Right lung (tissue), 5 donors: ENCODE data around the gene GARIN5B. TPM values are rescaled to one million over a fixed set of nuclear protein-coding genes. Genes with fewer than 3 reads are reported as not detected.
A peak's percentile ranks its signal among the peaks of the same experiment; 100 is the strongest.

Source experiments
- DNase-seq, 2 donors: peaks; one replicate each; pipeline ENCODE4 v3.0.0-alpha.2; 2013
- polyA plus RNA-seq, 5 donors: library from polyadenylated mRNA; unstranded; fragments of 120-200 nt; gene quantifications; one replicate each; pipeline versions ENCODE4 v1.2.1 to v1.2.3, GENCODE V29; 2013; ENCODE audit warnings: inconsistent platforms in 1 of 5, low replicate concordance in 1 of 5; ENCODE audit not compliant: insufficient read length in 5 of 5, insufficient read depth in 1 of 5

Gene GARIN5B
- polyA plus RNA-seq, 5 donors, result 0.04 to 0.06 TPM; not detected in 3

DNA sequence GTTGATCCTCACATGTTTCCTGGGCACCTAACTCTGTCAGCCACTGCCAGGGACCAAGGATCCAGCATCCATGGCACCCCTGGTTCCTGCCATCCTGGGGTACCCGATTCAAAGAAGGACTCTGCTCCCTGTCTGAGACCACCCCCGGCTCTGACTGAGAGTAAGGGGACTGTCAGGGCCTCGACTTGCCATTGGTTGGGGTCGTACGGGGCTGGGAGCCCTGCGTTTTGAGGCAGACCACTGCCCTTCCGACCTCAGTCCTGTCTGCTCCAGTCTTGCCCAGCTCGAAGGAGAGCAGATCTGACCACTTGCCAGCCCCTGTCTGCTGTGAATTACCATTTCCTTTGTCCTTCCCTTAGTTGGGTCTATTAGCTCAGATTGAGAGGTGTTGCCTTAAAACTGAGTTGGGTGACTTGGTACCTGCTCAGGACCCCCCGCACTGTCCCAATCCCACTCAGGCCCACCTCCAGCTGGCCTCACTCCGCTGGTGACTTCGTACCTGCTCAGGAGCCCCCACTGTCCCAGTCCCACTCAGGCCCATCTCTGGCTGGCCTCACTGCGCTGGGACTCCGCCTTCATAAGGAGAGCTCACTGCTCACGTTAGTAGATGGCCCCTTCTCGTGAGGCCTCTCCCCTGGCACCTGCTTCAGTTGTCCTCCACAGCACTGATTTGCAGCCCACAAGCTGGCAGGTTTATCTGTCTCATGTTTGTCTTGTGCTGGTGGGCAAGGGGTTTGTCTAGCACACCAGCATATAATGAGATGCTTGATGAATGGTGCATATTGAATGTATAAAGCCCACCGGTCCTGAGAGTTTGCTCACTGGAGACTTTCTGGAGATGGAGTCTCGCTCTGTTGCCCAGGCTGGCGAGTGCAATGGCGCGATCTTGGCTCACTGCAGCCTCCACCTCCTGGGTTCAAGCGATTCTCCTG lies 26.6 kb upstream of the GARIN5B start:
- DNase-seq, result no peak

DNA sequence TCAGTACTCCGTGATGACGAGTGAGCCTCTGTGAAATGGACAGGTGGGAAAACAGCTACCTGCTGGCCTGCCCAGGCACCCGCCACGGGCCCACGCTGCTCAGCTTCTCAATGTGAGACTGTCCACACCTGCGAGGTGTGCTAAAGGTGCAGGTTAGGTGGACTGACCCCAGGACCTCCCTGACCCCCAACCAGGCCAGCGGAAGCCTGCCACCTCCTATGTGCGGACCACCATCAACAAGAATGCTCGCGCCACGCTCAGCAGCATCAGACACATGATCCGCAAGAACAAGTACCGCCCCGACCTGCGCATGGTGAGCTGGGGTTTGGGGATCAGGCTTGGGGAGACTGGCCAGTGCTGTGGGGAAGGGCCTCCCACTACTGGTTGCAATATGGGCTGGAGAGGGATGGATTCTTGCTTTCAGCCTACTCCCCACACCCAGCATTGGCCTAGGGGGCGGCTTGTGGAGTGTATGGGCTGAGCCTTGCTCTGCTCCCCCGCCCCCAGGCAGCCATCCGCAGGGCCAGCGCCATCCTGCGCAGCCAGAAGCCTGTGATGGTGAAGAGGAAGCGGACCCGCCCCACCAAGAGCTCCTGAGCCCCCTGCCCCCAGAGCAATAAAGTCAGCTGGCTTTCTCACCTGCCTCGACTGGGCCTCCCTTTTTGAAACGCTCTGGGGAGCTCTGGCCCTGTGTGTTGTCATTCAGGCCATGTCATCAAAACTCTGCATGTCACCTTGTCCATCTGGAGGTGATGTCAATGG lies 24.9 kb upstream of the GARIN5B start:
- no peak for DNase-seq

DNA sequence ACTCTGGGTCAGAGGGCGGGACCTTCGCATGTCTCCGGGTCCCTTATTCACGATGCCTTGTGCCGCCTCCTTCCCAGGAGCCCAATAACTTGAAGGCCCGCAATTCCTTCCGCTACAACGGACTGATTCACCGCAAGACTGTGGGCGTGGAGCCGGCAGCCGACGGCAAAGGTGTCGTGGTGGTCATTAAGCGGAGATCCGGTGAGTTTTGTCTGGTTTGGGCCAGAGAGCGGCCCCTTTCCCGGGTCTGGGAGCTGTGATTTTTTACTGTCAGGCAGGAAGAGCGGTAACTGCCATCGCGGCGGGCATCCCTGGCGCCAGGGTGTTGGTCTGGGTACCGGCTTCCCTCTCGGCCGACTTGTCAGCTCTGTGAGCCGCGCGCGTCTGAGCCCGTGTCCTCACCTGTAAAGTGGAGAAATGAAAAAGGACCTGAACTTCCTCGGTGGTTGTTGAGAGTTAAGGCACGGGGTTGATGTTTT lies 23.5 kb upstream of the GARIN5B start:
- DNase-seq, result no peak

GRCh38 chr19:55385724-55386492 lies 22.8 kb upstream of the GARIN5B start, which contains the start of gene RPL28:
RPL28 (plus strand) TSS chr19:55385932; CDS start chr19:55386358, 426 bp downstream.
- peak; percentile 97 to 98 for DNase-seq

GRCh38 chr19:55384920-55385723 lies 22.1 kb upstream of the GARIN5B start:
- peak; percentile 95 for DNase-seq

- DNase-seq, result no peak
These were observed 21.3 kb upstream of the GARIN5B start, which contains the start of gene TMEM238 for GRCh38 chr19:55384131-55384919. TMEM238 (minus strand) TSS chr19:55384292; CDS start chr19:55384259, 33 bp downstream.

DNA sequence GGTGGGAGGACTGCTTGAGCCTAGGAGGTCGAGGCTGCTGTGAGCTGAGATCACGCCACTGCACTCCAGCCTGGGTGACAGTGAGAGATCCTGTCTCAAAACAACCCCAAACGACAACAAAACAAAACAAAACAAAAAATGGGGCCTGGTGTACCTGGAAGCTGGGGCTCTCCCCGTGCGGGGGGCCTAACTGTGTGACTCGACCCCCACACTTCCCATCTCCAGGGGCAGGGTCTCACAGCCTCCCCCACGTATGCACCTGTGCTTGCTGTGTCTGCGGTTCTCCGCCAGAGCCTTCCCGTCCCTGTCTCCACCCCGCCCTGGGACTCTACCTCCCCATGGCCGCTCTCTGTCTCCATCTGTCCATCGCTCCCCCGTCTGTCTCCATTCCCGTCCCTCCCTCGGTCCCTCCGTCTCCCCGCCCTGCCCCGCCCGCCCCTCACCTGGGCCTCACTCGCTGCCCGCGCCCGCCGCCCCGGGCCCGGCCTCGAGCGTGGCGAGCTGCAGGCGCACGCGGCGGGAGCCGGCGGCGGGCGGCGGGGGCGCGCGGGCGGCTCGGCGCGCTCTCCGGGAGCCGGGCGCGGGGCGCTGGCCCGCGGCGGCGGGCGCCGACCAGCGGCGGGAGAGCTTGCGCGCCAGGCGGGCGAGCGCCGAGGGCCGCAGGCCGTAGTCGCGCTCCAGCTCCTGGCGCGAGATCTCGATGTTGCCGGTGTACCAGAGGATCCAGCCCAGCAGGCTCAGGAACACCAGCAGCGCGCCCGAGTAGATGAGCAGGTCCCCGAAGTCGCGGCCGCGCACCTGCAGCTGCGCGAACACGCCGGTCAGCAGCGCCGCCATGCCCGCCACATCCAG lies 20.4 kb upstream of the GARIN5B start:
- peak in 1 of 2 donors; percentile 63 for DNase-seq

GRCh38 chr19:55382522-55383054 lies 19.5 kb upstream of the GARIN5B start:
- DNase-seq, result no peak

DNA sequence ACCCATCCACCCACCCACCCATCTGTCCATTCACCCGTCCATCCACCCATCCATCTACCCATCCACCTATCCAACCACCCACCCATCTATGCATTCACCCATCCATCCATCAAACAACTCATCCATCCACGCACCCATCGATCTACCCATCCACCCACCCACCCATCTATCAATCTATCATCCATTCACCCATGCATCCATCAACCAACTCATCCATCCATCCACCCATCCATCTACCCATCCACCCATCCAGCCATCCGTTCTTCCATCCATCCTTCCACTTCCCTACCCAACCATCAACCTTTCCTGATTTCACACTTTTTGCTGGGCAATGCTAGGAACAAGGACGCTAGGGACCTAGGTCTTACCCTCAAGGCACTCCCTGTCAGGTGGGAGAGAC lies 19.0 kb upstream of the GARIN5B start:
- no peak for DNase-seq

- DNase-seq, result no peak
These were observed 16.1 kb upstream of the GARIN5B start for GRCh38 chr19:55379174-55379573.

GRCh38 chr19:55377356-55378131 lies 14.5 kb upstream of the GARIN5B start:
- DNase-seq, result no peak

DNA sequence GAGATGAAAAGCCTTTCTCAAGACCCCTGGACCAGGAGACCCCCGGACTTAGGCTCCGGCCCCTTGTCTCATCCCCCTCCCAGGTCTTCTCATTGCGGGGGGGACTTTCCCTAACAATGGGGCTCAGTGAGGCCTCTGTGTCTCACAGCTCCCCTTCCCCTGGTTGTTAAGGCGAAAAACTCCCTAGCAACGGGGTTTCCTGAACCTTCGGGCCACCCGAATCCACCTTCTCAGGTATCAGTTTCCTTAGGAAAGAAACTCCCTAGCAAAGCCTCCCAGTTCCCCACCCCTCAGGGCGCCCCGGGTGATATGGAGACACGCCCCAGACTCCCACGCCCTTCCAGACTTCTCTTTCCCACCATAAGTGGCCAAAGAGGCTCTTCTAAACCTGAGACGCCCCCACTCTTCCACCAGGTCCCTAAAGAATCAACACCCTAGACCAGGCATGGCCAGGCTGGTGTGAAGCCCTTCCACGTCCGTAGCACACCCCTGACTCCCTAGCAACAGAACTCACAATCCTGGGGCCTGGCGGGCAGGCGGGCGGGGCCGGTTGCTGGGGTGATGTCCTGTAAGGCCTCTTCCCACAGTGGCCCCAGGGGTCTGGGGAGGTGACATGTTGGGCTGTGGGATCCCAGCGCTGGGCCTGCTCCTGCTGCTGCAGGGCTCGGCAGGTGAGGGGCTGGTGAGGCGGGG lies 13.3 kb upstream of the GARIN5B start, which contains the start of gene TMEM190:
Gene TMEM190 (plus strand): TSS at position 586 of the 693 bp plus-strand sequence. CDS start 28 bp downstream, at position 614.
- no peak for DNase-seq

- peak in 1 of 2 donors; percentile 51 for DNase-seq
These were observed 11.1 kb upstream of the GARIN5B start for GRCh38 chr19:55373993-55374757.

GRCh38 chr19:55373306-55373992 lies 10.4 kb upstream of the GARIN5B start:
- DNase-seq, result no peak

DNA sequence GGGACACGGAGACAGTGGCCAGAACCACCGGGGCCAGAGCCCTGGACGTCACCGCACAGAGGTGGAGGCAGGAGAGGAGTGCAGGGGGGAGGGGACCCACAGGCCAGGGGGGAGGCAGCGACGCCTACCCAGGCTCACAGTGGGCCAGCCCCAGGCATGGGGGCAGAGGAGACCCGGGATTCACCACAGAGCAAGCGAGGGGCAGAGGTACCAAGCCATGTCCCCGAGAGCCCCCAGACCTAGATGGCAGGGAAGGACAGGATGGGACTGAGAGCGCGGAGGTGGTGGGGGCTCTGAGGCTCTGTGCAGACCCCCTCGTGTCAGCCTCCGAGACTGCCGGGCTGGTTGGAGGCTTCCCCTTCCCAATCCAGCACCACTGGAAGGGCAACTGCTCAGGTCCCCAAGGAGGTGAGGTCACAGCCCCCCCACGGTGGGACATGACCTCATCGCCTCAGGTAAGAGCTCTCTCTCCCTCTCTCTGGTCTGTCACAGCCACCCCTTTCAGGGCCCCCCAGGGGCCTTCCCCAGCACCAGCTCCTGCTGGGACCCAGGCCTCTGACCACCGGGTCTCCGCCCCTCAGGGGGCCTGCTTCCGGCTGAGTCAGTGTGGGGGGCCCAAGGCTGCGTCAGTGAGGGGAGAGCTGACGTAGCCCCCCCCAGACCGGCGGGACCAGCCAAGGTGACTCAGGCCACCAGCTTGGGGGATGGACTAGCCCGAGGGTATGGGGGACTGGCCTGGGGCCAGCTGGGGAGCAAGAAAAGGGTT lies 9.4 kb upstream of the GARIN5B start:
- DNase-seq, result no peak
